Esophagus muscularis mucosa (tissue), 4 donors: ENCODE measurements around the gene LTA.

Experiments used
- EP300 ChIP-seq: sonication (generic); formaldehyde crosslinking; IDR thresholded peaks from one replicate; pipeline ENCODE4 v1.6.1; 2017; ENCODE audit warnings: antibody characterized with exemption
- POLR2A ChIP-seq: fragments of 450-650 bp; IDR thresholded peaks from one replicate; pipeline ENCODE4 v1.6.1; 2017; ENCODE audit warnings: antibody characterized with exemption, moderate library complexity, mild to moderate bottlenecking, low read depth
- TF ChIP-seq, protein P1 (sequence below), 3 experiments: fragments of 200-600 bp in 2 of 3; fragments of 450-650 bp in 1 of 3; sonication (generic) in 2 of 3; IDR thresholded peaks; one replicate each; pipeline ENCODE4 v1.5.1; 2017 to 2019; ENCODE audit warnings: antibody characterized with exemption in 3 of 3, mild to moderate bottlenecking in 2 of 3, moderate library complexity in 1 of 3

DNA sequence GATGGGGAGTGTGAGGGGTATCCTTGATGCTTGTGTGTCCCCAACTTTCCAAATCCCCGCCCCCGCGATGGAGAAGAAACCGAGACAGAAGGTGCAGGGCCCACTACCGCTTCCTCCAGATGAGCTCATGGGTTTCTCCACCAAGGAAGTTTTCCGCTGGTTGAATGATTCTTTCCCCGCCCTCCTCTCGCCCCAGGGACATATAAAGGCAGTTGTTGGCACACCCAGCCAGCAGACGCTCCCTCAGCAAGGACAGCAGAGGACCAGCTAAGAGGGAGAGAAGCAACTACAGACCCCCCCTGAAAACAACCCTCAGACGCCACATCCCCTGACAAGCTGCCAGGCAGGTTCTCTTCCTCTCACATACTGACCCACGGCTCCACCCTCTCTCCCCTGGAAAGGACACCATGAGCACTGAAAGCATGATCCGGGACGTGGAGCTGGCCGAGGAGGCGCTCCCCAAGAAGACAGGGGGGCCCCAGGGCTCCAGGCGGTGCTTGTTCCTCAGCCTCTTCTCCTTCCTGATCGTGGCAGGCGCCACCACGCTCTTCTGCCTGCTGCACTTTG is 3.3 kb downstream of the LTA start, which contains the start of gene TNF:
- TF ChIP-seq, protein P1, sequence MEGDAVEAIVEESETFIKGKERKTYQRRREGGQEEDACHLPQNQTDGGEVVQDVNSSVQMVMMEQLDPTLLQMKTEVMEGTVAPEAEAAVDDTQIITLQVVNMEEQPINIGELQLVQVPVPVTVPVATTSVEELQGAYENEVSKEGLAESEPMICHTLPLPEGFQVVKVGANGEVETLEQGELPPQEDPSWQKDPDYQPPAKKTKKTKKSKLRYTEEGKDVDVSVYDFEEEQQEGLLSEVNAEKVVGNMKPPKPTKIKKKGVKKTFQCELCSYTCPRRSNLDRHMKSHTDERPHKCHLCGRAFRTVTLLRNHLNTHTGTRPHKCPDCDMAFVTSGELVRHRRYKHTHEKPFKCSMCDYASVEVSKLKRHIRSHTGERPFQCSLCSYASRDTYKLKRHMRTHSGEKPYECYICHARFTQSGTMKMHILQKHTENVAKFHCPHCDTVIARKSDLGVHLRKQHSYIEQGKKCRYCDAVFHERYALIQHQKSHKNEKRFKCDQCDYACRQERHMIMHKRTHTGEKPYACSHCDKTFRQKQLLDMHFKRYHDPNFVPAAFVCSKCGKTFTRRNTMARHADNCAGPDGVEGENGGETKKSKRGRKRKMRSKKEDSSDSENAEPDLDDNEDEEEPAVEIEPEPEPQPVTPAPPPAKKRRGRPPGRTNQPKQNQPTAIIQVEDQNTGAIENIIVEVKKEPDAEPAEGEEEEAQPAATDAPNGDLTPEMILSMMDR (IDR thresholded peaks at IDR 0.05): no peak
- TF ChIP-seq EP300: no peak
- no peak for TF ChIP-seq POLR2A
